Neural progenitor cell (in vitro differentiated cells): ENCODE results near the gene PCCA.

ENCODE experiments used
- CTCF ChIP-seq: fragments of 200-600 bp; sonication (generic); IDR thresholded peaks from 2 replicates; pipeline ENCODE4 v1.5.1; 2017; ENCODE audit warnings: antibody characterized with exemption, mild to moderate bottlenecking
- EZH2 ChIP-seq: fragments of 200-600 bp; sonication (generic); IDR thresholded peaks from 2 replicates; pipeline ENCODE4 v1.6.1; 2017; ENCODE audit warnings: antibody characterized with exemption, mild to moderate bottlenecking, moderate library complexity
- EZH2phosphoT487 ChIP-seq: fragments of 200-600 bp; sonication (generic); IDR thresholded peaks from 2 replicates; pipeline ENCODE4 v1.6.1; 2017; ENCODE audit warnings: antibody characterized with exemption

- TF ChIP-seq CTCF (no peak), EZH2 (no peak), EZH2phosphoT487 (no peak)
Measured at GRCh38 chr13:100566543-100566942, 477.6 kb downstream of the PCCA start.
